NB4 (cell line): ENCODE data around the gene ACD.

ENCODE experiments used
- MYC ChIP-seq: IDR thresholded peaks from 2 replicates; pipeline ENCODE4 v1.6.1; 2011; ENCODE audit warnings: low read depth, low read length
- POLR2A ChIP-seq: IDR thresholded peaks from 2 replicates; pipeline ENCODE4 v1.6.1; 2011; ENCODE audit warnings: mild to moderate bottlenecking; ENCODE audit not compliant: insufficient read length; ENCODE audit errors: extremely low read depth
- TF ChIP-seq, protein P1 (sequence below): IDR thresholded peaks from one replicate; pipeline ENCODE4 v1.5.1; 2012; ENCODE audit warnings: low read depth, low read length
- TF ChIP-seq, protein P2 (sequence below): IDR thresholded peaks from 2 replicates; pipeline ENCODE4 v1.6.1; 2011; ENCODE audit warnings: low read depth, low read length

DNA sequence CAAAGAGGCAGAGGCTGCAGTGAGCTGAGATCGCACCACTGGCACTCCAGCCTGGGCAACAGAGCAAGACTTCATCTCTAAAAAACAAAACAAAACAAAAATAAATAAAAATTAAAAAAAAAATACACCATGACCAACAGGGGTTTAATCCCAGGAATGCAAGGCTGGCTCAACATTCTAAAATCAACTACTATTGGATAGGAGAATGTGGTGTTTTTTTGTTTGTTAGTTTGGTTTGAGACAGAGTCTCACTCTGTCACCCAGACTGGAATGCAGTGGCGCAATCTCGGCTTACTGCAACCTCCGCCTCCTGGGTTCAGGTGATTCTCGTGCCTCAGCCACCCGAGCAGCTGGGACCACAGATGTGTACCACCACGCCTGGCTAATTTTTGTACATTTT is 39.2 kb upstream of the ACD start:
- TF ChIP-seq, protein P1, sequence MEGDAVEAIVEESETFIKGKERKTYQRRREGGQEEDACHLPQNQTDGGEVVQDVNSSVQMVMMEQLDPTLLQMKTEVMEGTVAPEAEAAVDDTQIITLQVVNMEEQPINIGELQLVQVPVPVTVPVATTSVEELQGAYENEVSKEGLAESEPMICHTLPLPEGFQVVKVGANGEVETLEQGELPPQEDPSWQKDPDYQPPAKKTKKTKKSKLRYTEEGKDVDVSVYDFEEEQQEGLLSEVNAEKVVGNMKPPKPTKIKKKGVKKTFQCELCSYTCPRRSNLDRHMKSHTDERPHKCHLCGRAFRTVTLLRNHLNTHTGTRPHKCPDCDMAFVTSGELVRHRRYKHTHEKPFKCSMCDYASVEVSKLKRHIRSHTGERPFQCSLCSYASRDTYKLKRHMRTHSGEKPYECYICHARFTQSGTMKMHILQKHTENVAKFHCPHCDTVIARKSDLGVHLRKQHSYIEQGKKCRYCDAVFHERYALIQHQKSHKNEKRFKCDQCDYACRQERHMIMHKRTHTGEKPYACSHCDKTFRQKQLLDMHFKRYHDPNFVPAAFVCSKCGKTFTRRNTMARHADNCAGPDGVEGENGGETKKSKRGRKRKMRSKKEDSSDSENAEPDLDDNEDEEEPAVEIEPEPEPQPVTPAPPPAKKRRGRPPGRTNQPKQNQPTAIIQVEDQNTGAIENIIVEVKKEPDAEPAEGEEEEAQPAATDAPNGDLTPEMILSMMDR = no peak
- TF ChIP-seq POLR2A (no peak), MYC (no peak)
- TF ChIP-seq, protein P2, sequence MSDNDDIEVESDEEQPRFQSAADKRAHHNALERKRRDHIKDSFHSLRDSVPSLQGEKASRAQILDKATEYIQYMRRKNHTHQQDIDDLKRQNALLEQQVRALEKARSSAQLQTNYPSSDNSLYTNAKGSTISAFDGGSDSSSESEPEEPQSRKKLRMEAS = no peak
